ENCODE data around the gene SKP2.
"Not testable (repeated sequence)": the region's sequence is repeated elsewhere in the genome, so short reads cannot be mapped to it uniquely, and the experiment has no call there.

SKP2 gene

GRCh38 chr5:36151434-36152323 is at the start of gene SKP2, which contains the start of gene LMBRD2:
TSS of gene SKP2 (plus strand) at chr5:36152111. CDS start at chr5:36152263, 152 bp downstream.
TSS of gene LMBRD2 (minus strand) at chr5:36151887. CDS start at chr5:36143349, 8,538 bp downstream.
- peak; percentile 100 for DNase-seq

DNA sequence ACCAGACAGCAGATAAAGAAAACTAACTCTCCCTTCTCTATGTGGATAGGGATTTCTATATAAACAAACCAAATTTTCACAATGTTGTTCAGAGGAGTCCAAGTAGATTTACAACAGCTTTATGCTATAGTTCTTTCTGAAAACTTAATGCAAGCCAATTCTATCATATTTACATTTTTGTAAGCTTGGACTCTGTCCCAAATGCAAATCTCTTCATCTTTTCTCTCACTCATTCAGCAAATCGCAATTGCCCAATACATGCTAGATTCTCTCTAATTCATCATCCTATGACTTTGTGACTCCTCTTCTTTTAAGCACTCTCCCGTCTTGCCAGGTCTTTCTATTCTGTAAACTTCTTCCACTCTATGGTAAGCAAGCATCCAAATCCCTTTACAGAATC is 46.1 kb upstream of the SKP2 start:
- peak; percentile 37 for DNase-seq

DNA sequence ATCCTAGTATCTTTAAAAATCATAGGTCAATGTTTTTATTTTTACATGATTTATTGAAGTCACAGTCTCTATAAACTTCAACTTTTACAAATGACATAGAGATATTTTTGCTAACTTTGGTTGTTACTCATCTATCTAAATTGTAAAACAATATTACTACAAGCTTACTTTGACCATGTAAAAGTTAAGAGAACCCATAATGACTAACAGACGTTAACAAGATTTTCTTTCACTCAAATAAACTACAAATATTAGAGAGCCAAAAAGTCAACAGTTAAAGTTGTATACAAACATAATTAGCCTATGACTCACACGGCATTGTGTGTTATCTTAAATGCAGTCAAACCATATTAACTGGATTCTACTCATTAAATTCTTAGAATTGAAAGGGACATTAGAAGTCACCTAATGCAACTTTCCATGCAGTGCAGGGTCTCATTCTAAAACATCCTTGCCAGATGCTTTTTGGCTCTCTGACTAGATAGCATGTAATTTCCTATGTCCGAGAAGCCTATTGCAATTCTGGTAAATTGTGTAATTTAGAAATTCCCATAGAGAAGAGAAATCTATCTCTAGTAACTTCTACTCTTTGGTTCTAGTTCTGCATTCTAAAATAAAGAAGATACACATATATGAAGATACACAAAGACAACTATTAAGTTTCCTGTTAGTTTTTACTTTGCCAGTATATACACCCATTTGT is 43.0 kb upstream of the SKP2 start:
- DNase-seq, result no peak

DNA sequence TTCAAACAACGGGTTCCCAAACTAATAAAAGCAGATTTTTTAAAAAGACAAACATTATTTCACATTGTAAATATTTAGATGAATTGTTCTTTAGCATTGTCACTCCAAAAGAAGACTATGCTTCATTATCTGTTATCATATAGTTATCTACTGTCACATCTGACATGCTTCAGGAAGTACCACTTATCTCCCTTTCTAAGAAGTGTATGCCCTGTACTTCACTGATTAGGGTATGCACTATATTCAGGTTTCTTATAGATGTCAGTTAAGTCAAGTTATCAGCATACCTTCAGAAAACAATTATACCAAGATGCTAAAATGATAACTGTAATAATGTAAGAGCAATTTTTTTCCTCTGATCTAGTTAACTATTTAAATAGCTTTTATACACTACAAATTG is 40.7 kb upstream of the SKP2 start:
- no peak for DNase-seq

DNA sequence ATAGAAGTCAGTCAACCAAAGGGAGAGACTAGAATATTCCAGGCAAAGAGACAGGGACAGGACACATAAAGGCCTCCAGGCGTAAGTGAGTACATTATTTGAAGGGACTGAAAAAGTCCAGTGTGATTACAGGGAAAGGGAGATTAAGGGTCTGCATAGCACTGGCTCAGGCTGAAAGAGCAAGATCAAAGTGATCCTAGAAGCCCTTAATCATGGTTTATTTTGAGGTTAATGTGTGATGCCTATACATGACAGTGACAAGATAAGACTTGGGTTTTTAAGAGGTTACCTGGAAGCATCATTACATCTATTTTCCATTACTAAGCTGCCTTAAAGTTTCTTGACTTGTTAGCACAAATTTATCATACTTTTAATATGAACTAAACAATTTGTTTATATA is 26.0 kb upstream of the SKP2 start:
- no peak for DNase-seq

- no peak for DNase-seq
These were observed 23.1 kb upstream of the SKP2 start for GRCh38 chr5:36128795-36129194.

DNA sequence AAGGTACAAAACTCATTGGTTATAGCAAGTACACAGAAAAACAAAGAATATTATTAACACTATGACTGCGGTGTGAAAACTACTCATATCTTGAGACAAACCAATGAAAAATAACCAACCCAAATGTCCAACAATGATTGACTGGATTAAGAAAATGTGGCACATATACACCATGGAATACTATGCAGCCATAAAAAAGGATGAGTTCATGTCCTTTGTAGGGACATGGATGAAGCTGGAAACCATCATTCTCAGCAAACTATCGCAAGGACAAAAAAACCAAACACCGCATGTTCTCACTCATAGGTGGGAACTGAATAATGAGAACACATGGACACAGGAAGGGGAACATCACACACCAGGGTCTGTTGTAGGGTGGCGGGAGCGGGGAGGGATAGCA is 22.2 kb upstream of the SKP2 start:
- not testable (repeated sequence) for DNase-seq

- DNase-seq, result not testable (repeated sequence)
These were observed 18.9 kb upstream of the SKP2 start for GRCh38 chr5:36133009-36133408.

GRCh38 chr5:36135988-36136387 is 15.9 kb upstream of the SKP2 start:
- no peak for DNase-seq

DNA sequence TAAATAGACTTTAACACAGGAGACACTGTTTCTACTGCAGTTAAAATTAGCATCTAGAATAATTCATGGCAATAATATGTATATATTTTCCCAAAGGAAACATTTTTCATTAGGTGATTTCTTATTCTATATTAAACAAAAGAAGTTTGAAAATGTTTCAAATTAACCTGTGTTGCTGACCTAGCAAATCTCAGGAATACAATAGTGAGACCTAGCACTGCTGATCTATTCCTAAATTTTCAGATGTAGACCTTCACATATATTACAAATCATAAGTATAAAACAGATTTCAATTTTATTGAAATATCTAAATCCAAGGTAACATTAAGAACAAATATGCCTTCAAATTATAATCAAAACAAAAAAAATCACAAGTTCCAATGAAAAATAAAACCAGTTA is 15.3 kb upstream of the SKP2 start:
- no peak for DNase-seq

- no peak for DNase-seq
These were observed 12.8 kb upstream of the SKP2 start for GRCh38 chr5:36138900-36139683.

DNA sequence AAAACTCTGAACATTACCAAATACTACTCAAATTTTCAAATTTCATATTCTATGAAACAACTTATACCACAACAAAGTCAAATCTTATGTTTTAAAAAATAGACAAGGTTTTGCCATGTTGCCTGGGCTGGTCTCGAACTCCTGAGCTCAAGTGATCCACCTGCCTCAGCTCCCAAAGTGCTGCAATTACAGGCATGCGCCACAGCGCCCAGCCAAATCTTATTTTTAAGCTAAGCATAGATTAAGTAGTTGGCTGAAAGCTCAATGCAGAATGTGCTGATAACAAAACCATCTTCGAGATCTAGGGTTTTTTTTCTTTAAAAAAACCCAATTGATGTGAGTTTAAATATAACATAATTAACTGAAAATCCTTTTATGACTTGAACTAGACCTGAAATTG is 6.6 kb upstream of the SKP2 start:
- no peak for DNase-seq

- DNase-seq, result no peak
These were observed 5.5 kb upstream of the SKP2 start for GRCh38 chr5:36146390-36146789.

GRCh38 chr5:36147681-36148080 is 4.2 kb upstream of the SKP2 start:
- no peak for DNase-seq

GRCh38 chr5:36150676-36151433 is 1.1 kb upstream of the SKP2 start:
- DNase-seq, result peak; percentile 76

GRCh38 chr5:36152324-36153297 is 700 bp downstream of the SKP2 start:
- DNase-seq, result no peak

- DNase-seq, result no peak
These were observed 1.4 kb downstream of the SKP2 start for GRCh38 chr5:36153298-36153677.

GRCh38 chr5:36153726-36154125 is 1.8 kb downstream of the SKP2 start:
- DNase-seq, result no peak

DNA sequence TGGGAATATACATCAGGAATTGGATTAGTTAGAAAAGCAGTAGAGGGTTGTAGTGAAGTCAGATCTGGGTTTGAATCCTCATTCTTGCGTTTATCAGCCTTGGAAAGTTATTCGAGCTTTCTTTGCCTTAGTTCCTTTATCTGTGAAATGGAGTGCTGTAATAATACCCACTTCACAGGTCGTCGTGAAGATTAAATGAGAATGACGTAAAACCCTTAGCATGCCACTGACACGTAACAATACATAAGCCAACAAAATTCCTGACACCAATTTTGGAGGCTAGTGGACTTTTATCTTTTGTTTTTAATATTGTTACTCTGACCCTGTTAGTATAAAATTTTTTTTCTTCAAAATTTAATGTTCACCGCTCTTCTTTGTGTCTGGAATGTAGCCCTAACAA is 3.4 kb downstream of the SKP2 start:
- no peak for DNase-seq

GRCh38 chr5:36156121-36156601 is 4.2 kb downstream of the SKP2 start:
- peak; percentile 50 for DNase-seq

DNA sequence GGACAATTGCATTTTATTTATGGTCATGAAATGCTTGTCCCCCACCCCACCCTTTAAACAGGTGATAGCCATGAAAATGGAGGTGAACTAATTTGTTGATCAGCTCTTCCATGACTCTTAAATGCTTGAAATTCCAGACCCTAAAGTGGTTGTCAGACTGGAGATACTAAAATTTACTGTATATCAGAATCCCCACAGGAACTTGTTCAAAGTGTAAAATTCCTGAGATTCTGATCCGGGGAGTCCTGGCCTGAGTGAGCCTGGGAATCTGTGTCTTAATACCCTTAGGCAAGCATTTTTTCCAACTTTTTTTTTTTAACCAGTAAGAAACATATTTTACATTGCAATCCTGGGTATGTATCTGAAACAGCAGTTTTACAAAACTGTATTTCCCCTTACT is 4.7 kb downstream of the SKP2 start:
- peak; percentile 37 for DNase-seq

Measured in eye (tissue), 1 donor.